ENCODE measurements around the gene PODXL2.

- TF ChIP-seq CTCF (IDR thresholded peaks at IDR 0.05; ENCODE audit: borderline replicate concordance, extremely low read depth, low read length, poor library complexity, severe bottlenecking) (no peak), EZH2 (IDR thresholded peaks at IDR 0.05; ENCODE audit: borderline replicate concordance, low read depth, low read length, severe bottlenecking) (no peak)
These were observed 15.6 kb upstream of the PODXL2 start for GRCh38 chr3:127613406-127613805.

Measured in DND-41 (cell line).